ENCODE data around the gene DDX10.
A peak's percentile ranks its signal among the peaks of the same experiment; 100 is the strongest.
"Not testable (repeated sequence)": the region's sequence is repeated elsewhere in the genome, so short reads cannot be mapped to it uniquely, and the experiment has no call there.

The DDX10 gene

GRCh38 chr11:108629274-108629673, 35.6 kb upstream of the DDX10 start:
- Histone ChIP-seq H3K27ac (ENCODE audit: low read depth, low read length) (no peak overlapping the region), H3K27me3 (ENCODE audit: control insufficient read depth in 5 of 5, insufficient read depth in 4 of 5, low read length in 5 of 5) (peaks cover 0 to 2% (median 0%) of the 10 kb centered on the region in 5 donors), H3K4me3 (ENCODE audit: low read depth in 1 of 5, low read length in 5 of 5) (no peak overlapping the region)

GRCh38 chr11:108632041-108632704, 32.7 kb upstream of the DDX10 start:
- peaks cover 0 to 2% (median 0%) of the 10 kb centered on the region in 5 donors for H3K27me3 ChIP-seq (ENCODE audit: control insufficient read depth in 5 of 5, insufficient read depth in 4 of 5, low read length in 5 of 5)
- H3K4me1 ChIP-seq (ENCODE audit: control insufficient read depth in 5 of 5, insufficient read depth in 5 of 5, low read length in 5 of 5) = no peaks in the 10 kb centered on the region
- no peak overlapping the region for H3K9ac ChIP-seq (ENCODE audit: low read length in 5 of 5)
- no peaks in the 10 kb centered on the region for H3K36me3 ChIP-seq (ENCODE audit: control insufficient read depth in 5 of 5, insufficient read depth in 5 of 5, low read length in 5 of 5)
- H3K4me3 ChIP-seq (ENCODE audit: low read depth in 1 of 5, low read length in 5 of 5) = no peak overlapping the region
- H3K27ac ChIP-seq (ENCODE audit: low read depth, low read length) = no peak overlapping the region
- H3K9me3 ChIP-seq (ENCODE audit: control insufficient read depth in 5 of 5, low read length in 5 of 5) = peaks cover 0 to 7% (median 5%) of the 10 kb centered on the region in 5 donors

More at GRCh38 chr11:108629274-108629673, 35.6 kb upstream of the DDX10 start:
- Histone ChIP-seq H3K36me3 (ENCODE audit: control insufficient read depth in 5 of 5, insufficient read depth in 5 of 5, low read length in 5 of 5) (no peaks in the 10 kb centered on the region), H3K9me3 (ENCODE audit: control insufficient read depth in 5 of 5, low read length in 5 of 5) (peaks cover 0 to 7% (median 5%) of the 10 kb centered on the region in 5 donors), H3K9ac (ENCODE audit: low read length in 5 of 5) (no peak overlapping the region), H3K4me1 (ENCODE audit: control insufficient read depth in 5 of 5, insufficient read depth in 5 of 5, low read length in 5 of 5) (no peaks in the 10 kb centered on the region)

- no peak overlapping the region for H3K9ac ChIP-seq (ENCODE audit: low read length in 5 of 5)
- no peaks in the 10 kb centered on the region for H3K36me3 ChIP-seq (ENCODE audit: control insufficient read depth in 5 of 5, insufficient read depth in 5 of 5, low read length in 5 of 5)
- H3K4me1 ChIP-seq (ENCODE audit: control insufficient read depth in 5 of 5, insufficient read depth in 5 of 5, low read length in 5 of 5) = no peaks in the 10 kb centered on the region
- H3K27me3 ChIP-seq (ENCODE audit: control insufficient read depth in 5 of 5, insufficient read depth in 4 of 5, low read length in 5 of 5) = no peaks in the 10 kb centered on the region
- H3K27ac ChIP-seq (ENCODE audit: low read depth, low read length) = no peak overlapping the region
- no peak overlapping the region for H3K4me3 ChIP-seq (ENCODE audit: low read depth in 1 of 5, low read length in 5 of 5)
- no peaks in the 10 kb centered on the region for H3K9me3 ChIP-seq (ENCODE audit: control insufficient read depth in 5 of 5, low read length in 5 of 5)
Observed at GRCh38 chr11:108635106-108635505, 29.8 kb upstream of the DDX10 start.

- no peaks in the 10 kb centered on the region for H3K4me1 ChIP-seq (ENCODE audit: control insufficient read depth in 5 of 5, insufficient read depth in 5 of 5, low read length in 5 of 5)
- H3K27ac ChIP-seq (ENCODE audit: low read depth, low read length) = no peak overlapping the region
- H3K9ac ChIP-seq (ENCODE audit: low read length in 5 of 5) = no peak overlapping the region
- H3K9me3 ChIP-seq (ENCODE audit: control insufficient read depth in 5 of 5, low read length in 5 of 5) = no peaks in the 10 kb centered on the region
- H3K4me3 ChIP-seq (ENCODE audit: low read depth in 1 of 5, low read length in 5 of 5) = no peak overlapping the region
- no peaks in the 10 kb centered on the region for H3K27me3 ChIP-seq (ENCODE audit: control insufficient read depth in 5 of 5, insufficient read depth in 4 of 5, low read length in 5 of 5)
- H3K36me3 ChIP-seq (ENCODE audit: control insufficient read depth in 5 of 5, insufficient read depth in 5 of 5, low read length in 5 of 5) = no peaks in the 10 kb centered on the region
Observed at GRCh38 chr11:108636222-108636621, 28.6 kb upstream of the DDX10 start.

- no peak overlapping the region for H3K9ac ChIP-seq (ENCODE audit: low read length in 5 of 5)
- no peaks in the 10 kb centered on the region for H3K4me1 ChIP-seq (ENCODE audit: control insufficient read depth in 5 of 5, insufficient read depth in 5 of 5, low read length in 5 of 5)
- no peak overlapping the region for H3K27ac ChIP-seq (ENCODE audit: low read depth, low read length)
- no peak overlapping the region for H3K4me3 ChIP-seq (ENCODE audit: low read depth in 1 of 5, low read length in 5 of 5)
- H3K36me3 ChIP-seq (ENCODE audit: control insufficient read depth in 5 of 5, insufficient read depth in 5 of 5, low read length in 5 of 5) = no peaks in the 10 kb centered on the region
- H3K27me3 ChIP-seq (ENCODE audit: control insufficient read depth in 5 of 5, insufficient read depth in 4 of 5, low read length in 5 of 5) = no peaks in the 10 kb centered on the region
- no peaks in the 10 kb centered on the region for H3K9me3 ChIP-seq (ENCODE audit: control insufficient read depth in 5 of 5, low read length in 5 of 5)
Observed at GRCh38 chr11:108639146-108639545, 25.7 kb upstream of the DDX10 start.

- H3K9me3 ChIP-seq (ENCODE audit: control insufficient read depth in 5 of 5, low read length in 5 of 5); H3K27ac ChIP-seq (ENCODE audit: low read depth, low read length); H3K9ac ChIP-seq (ENCODE audit: low read length in 5 of 5); H3K36me3 ChIP-seq (ENCODE audit: control insufficient read depth in 5 of 5, insufficient read depth in 5 of 5, low read length in 5 of 5); H3K4me1 ChIP-seq (ENCODE audit: control insufficient read depth in 5 of 5, insufficient read depth in 5 of 5, low read length in 5 of 5); H3K27me3 ChIP-seq (ENCODE audit: control insufficient read depth in 5 of 5, insufficient read depth in 4 of 5, low read length in 5 of 5); H3K4me3 ChIP-seq (ENCODE audit: low read depth in 1 of 5, low read length in 5 of 5): not testable (repeated sequence)
Observed at GRCh38 chr11:108641752-108642151, 23.1 kb upstream of the DDX10 start.

- H3K27ac ChIP-seq (ENCODE audit: low read depth, low read length) = no peak overlapping the region
- H3K36me3 ChIP-seq (ENCODE audit: control insufficient read depth in 5 of 5, insufficient read depth in 5 of 5, low read length in 5 of 5) = no peaks in the 10 kb centered on the region
- H3K4me1 ChIP-seq (ENCODE audit: control insufficient read depth in 5 of 5, insufficient read depth in 5 of 5, low read length in 5 of 5) = peaks cover 4 to 19% (median 12%) of the 10 kb centered on the region in 5 donors
- H3K9ac ChIP-seq (ENCODE audit: low read length in 5 of 5) = no peak overlapping the region
- no peaks in the 10 kb centered on the region for H3K27me3 ChIP-seq (ENCODE audit: control insufficient read depth in 5 of 5, insufficient read depth in 4 of 5, low read length in 5 of 5)
- no peaks in the 10 kb centered on the region for H3K9me3 ChIP-seq (ENCODE audit: control insufficient read depth in 5 of 5, low read length in 5 of 5)
- no peak overlapping the region for H3K4me3 ChIP-seq (ENCODE audit: low read depth in 1 of 5, low read length in 5 of 5)
Observed at GRCh38 chr11:108643974-108644373, 20.9 kb upstream of the DDX10 start.

- no peak overlapping the region for H3K27ac ChIP-seq (ENCODE audit: low read depth, low read length)
- H3K4me1 ChIP-seq (ENCODE audit: control insufficient read depth in 5 of 5, insufficient read depth in 5 of 5, low read length in 5 of 5) = peaks cover 4 to 19% (median 12%) of the 10 kb centered on the region in 5 donors
- no peaks in the 10 kb centered on the region for H3K36me3 ChIP-seq (ENCODE audit: control insufficient read depth in 5 of 5, insufficient read depth in 5 of 5, low read length in 5 of 5)
- H3K9me3 ChIP-seq (ENCODE audit: control insufficient read depth in 5 of 5, low read length in 5 of 5) = no peaks in the 10 kb centered on the region
- H3K4me3 ChIP-seq (ENCODE audit: low read depth in 1 of 5, low read length in 5 of 5) = no peak overlapping the region
- H3K27me3 ChIP-seq (ENCODE audit: control insufficient read depth in 5 of 5, insufficient read depth in 4 of 5, low read length in 5 of 5) = no peaks in the 10 kb centered on the region
- H3K9ac ChIP-seq (ENCODE audit: low read length in 5 of 5) = no peak overlapping the region
Observed at GRCh38 chr11:108645970-108646369, 18.9 kb upstream of the DDX10 start.

- no peaks in the 10 kb centered on the region for H3K36me3 ChIP-seq (ENCODE audit: control insufficient read depth in 5 of 5, insufficient read depth in 5 of 5, low read length in 5 of 5)
- H3K4me1 ChIP-seq (ENCODE audit: control insufficient read depth in 5 of 5, insufficient read depth in 5 of 5, low read length in 5 of 5) = peaks cover 4 to 19% (median 12%) of the 10 kb centered on the region in 5 donors
- no peaks in the 10 kb centered on the region for H3K27me3 ChIP-seq (ENCODE audit: control insufficient read depth in 5 of 5, insufficient read depth in 4 of 5, low read length in 5 of 5)
- no peaks in the 10 kb centered on the region for H3K9me3 ChIP-seq (ENCODE audit: control insufficient read depth in 5 of 5, low read length in 5 of 5)
- H3K27ac ChIP-seq (ENCODE audit: low read depth, low read length) = peak overlapping the region; percentile 69
- peak overlapping the region in 1 of 5 donors; percentile 46 for H3K4me3 ChIP-seq (ENCODE audit: low read depth in 1 of 5, low read length in 5 of 5)
- peak overlapping the region in 2 of 5 donors; percentile 5 to 30 for H3K9ac ChIP-seq (ENCODE audit: low read length in 5 of 5)
Observed at GRCh38 chr11:108647387-108647700, 17.5 kb upstream of the DDX10 start.

- peak overlapping the region in 2 of 5 donors; percentile 11 to 46 for H3K4me3 ChIP-seq (ENCODE audit: low read depth in 1 of 5, low read length in 5 of 5)
- peak overlapping the region; percentile 69 for H3K27ac ChIP-seq (ENCODE audit: low read depth, low read length)
- no peaks in the 10 kb centered on the region for H3K36me3 ChIP-seq (ENCODE audit: control insufficient read depth in 5 of 5, insufficient read depth in 5 of 5, low read length in 5 of 5)
- no peaks in the 10 kb centered on the region for H3K9me3 ChIP-seq (ENCODE audit: control insufficient read depth in 5 of 5, low read length in 5 of 5)
- H3K9ac ChIP-seq (ENCODE audit: low read length in 5 of 5) = no peak overlapping the region
- no peaks in the 10 kb centered on the region for H3K27me3 ChIP-seq (ENCODE audit: control insufficient read depth in 5 of 5, insufficient read depth in 4 of 5, low read length in 5 of 5)
- H3K4me1 ChIP-seq (ENCODE audit: control insufficient read depth in 5 of 5, insufficient read depth in 5 of 5, low read length in 5 of 5) = peaks cover 4 to 19% (median 12%) of the 10 kb centered on the region in 5 donors
Observed at GRCh38 chr11:108647701-108648527, 17.0 kb upstream of the DDX10 start.

Measured in subcutaneous abdominal adipose tissue (tissue), 5 donors.